GM12878 (cell line): ENCODE data around the gene INPP5D. TPM values are rescaled to one million over a fixed set of nuclear protein-coding genes. Genes with fewer than 3 reads are reported as not detected.

ENCODE experiments used
- ATAC-seq: fragments of 200-7000 bp; cut with Tn5 transposase; 3 replicates; pipeline ENCODE4 v1.9.1; 2020; ENCODE audit warnings: mild to moderate bottlenecking, moderate library complexity
- BruUV-seq: library from RNA; stranded (reverse); fragments of 400-500 nt; replicated peaks from 2 replicates; lab custom pipeline; 2021; lab: Mats Ljungman, UMichigan
- CTCF ChIA-PET: fragments of 300-600 bp; sonication (Branson Sonifier 250); formaldehyde crosslinking; extraction: SDS; loops from one replicate; lab custom pipeline; 2021; ENCODE audit warnings: inconsistent platforms; lab: Yijun Ruan, JAX
- POLR2A ChIA-PET: fragments of 350-600 bp; formaldehyde crosslinking; extraction: SDS; loops from one replicate; lab custom pipeline; 2021; ENCODE audit warnings: inconsistent platforms; lab: Charles Lee
- RAD21 ChIA-PET: fragments of 300-600 bp; sonication (Branson Sonifier 250); formaldehyde crosslinking; loops from one replicate; lab custom pipeline; 2023; ENCODE audit warnings: antibody characterized with exemption; ENCODE audit not compliant: unreplicated experiment; lab: Charles Lee
- SMC1A ChIA-PET: fragments of 300-600 bp; sonication (Branson Sonifier 250); formaldehyde crosslinking; loops from one replicate; lab custom pipeline; 2023; ENCODE audit not compliant: unreplicated experiment, uncharacterized antibody; lab: Charles Lee
- DNase-seq: peaks from one replicate; pipeline ENCODE4 v3.0.0-alpha.2; 2011; ENCODE audit warnings: low read depth, low spot score
- FAIRE-seq: peaks from 3 replicates; lab custom pipeline; 2011; peaks lifted over from hg19 to GRCh38; lab: Jason Lieb, UNC
- H2AFZ ChIP-seq: 2 replicates; pipeline ENCODE4 v1.6.0; 2011; ENCODE audit warnings: low read depth, low read length, control low read depth; ENCODE audit not compliant: control insufficient read depth
- H3K27ac ChIP-seq: 2 replicates; pipeline ENCODE4 v1.5.1; 2011; ENCODE audit warnings: control low read depth; ENCODE audit not compliant: control insufficient read depth, insufficient read depth
- H3K27me3 ChIP-seq, 2 experiments: replicated peaks in 1 of 2; 2 replicates each; pipeline versions ENCODE4 v1.6.0 to v1.6.1; 2011; ENCODE audit warnings: low read length in 1 of 2; ENCODE audit not compliant: control insufficient read depth in 2 of 2, insufficient read depth in 2 of 2
- H3K36me3 ChIP-seq, 2 experiments: 2 replicates each; pipeline ENCODE4 v1.5.1; 2011; ENCODE audit warnings: low read length in 1 of 2; ENCODE audit not compliant: control insufficient read depth in 2 of 2, insufficient read depth in 2 of 2
- H3K4me1 ChIP-seq: 2 replicates; pipeline ENCODE4 v1.6.1; 2011; ENCODE audit warnings: mild to moderate bottlenecking, low read length, moderate library complexity, mixed read lengths; ENCODE audit not compliant: control insufficient read depth, insufficient read depth
- H3K4me2 ChIP-seq: 2 replicates; pipeline ENCODE4 v1.6.0; 2011; ENCODE audit warnings: control low read depth; ENCODE audit not compliant: control insufficient read depth, insufficient read depth
- H3K4me3 ChIP-seq: fragments of 200-600 bp; sonication (generic); 2 replicates; pipeline ENCODE4 v1.5.1; 2016
- H3K79me2 ChIP-seq: 2 replicates; pipeline ENCODE4 v1.6.0; 2011; ENCODE audit warnings: low read length; ENCODE audit not compliant: control insufficient read depth, insufficient read depth
- H3K9ac ChIP-seq: 2 replicates; pipeline ENCODE4 v1.8.0; 2011; ENCODE audit warnings: low read length, control low read depth, mixed read lengths; ENCODE audit not compliant: control insufficient read depth, insufficient read depth
- H3K9me3 ChIP-seq: replicated peaks from 3 replicates; pipeline ENCODE4 v1.5.1; 2011; ENCODE audit warnings: mild to moderate bottlenecking, low read length; ENCODE audit not compliant: control insufficient read depth, insufficient read depth
- H4K20me1 ChIP-seq: 2 replicates; pipeline ENCODE4 v1.6.0; 2011; ENCODE audit not compliant: control insufficient read depth, insufficient read depth
- ATF7 ChIP-seq: fragments of 450-650 bp; IDR thresholded peaks from 2 replicates; pipeline ENCODE4 v1.6.1; 2016; ENCODE audit warnings: low read depth, mild to moderate bottlenecking
- BHLHE40 ChIP-seq, 2 experiments: fragments of 450-650 bp in 1 of 2; IDR thresholded peaks; 2 replicates each; pipeline ENCODE4 v1.6.1; 2011 to 2017; ENCODE audit warnings: low read depth in 2 of 2, borderline replicate concordance in 1 of 2, improper control_type of control experiment in 1 of 2, low read length in 1 of 2, mild to moderate bottlenecking in 1 of 2
- CBFB ChIP-seq: IDR thresholded peaks from 2 replicates; pipeline ENCODE4 v1.6.1; 2016; ENCODE audit warnings: antibody characterized with exemption, low read depth
- CTCF ChIP-seq, 3 experiments: IDR thresholded peaks in 2 of 3; conservative IDR thresholded peaks in 1 of 3; 2 replicates each; pipeline ENCODE4 v1.5.1; 2011; ENCODE audit warnings: low read depth in 3 of 3, low read length in 3 of 3, mild to moderate bottlenecking in 3 of 3, control low read depth in 2 of 3, moderate library complexity in 2 of 3, inconsistent platforms in 1 of 3, mixed read lengths in 1 of 3; ENCODE audit not compliant: control insufficient read depth in 2 of 3, insufficient read depth in 1 of 3; ENCODE audit errors: extremely low read depth in 1 of 3
- FOXM1 ChIP-seq: IDR thresholded peaks from 2 replicates; pipeline ENCODE4 v1.6.1; 2012; ENCODE audit warnings: low read depth, mild to moderate bottlenecking, inconsistent platforms, low read length, moderate library complexity
- HCFC1 ChIP-seq: fragments of 150-350 bp; IDR thresholded peaks from 2 replicates; pipeline ENCODE4 v1.6.1; 2014; ENCODE audit warnings: low read length
- HDAC6 ChIP-seq: fragments of 200-600 bp; sonication (generic); IDR thresholded peaks from one replicate; pipeline ENCODE4 v1.8.0; 2017; ENCODE audit warnings: antibody characterized with exemption; ENCODE audit not compliant: unreplicated experiment
- HSF1 ChIP-seq: fragments of 150-350 bp; IDR thresholded peaks from 2 replicates; pipeline ENCODE4 v1.6.1; 2014; ENCODE audit warnings: mild to moderate bottlenecking, low read depth, low read length
- JUND ChIP-seq: IDR thresholded peaks from 2 replicates; pipeline ENCODE4 v1.6.1; 2012; ENCODE audit warnings: low read depth, mild to moderate bottlenecking, low read length, improper control_type of control experiment, moderate library complexity
- SMAD5 ChIP-seq: IDR thresholded peaks from 2 replicates; pipeline ENCODE4 v1.6.1; 2016; ENCODE audit warnings: antibody characterized with exemption, low read depth
- STAT3 ChIP-seq: IDR thresholded peaks from 2 replicates; pipeline ENCODE4 v1.6.1; 2011; ENCODE audit warnings: low read depth, low read length, improper control_type of control experiment
- TAF1 ChIP-seq: IDR thresholded peaks from 2 replicates; pipeline ENCODE4 v1.6.1; 2011; ENCODE audit warnings: mild to moderate bottlenecking, low read depth, low read length, borderline replicate concordance
- TARDBP ChIP-seq: IDR thresholded peaks from 2 replicates; pipeline ENCODE4 v1.6.1; 2016; ENCODE audit warnings: borderline replicate concordance
- TCF7 ChIP-seq: IDR thresholded peaks from 2 replicates; pipeline ENCODE4 v1.6.1; 2014; ENCODE audit warnings: antibody characterized with exemption, borderline replicate concordance
- ZNF274 ChIP-seq: IDR thresholded peaks from one replicate; pipeline ENCODE4 v1.8.0; 2011; ENCODE audit not compliant: insufficient read length, insufficient read depth
- WGBS: methylation state at CpG from one replicate; pipeline ENCODE4 v1.1.6; 2016; ENCODE audit warnings: low lambda C conversion rate; ENCODE audit not compliant: insufficient replicate concordance, insufficient coverage; ENCODE audit errors: missing lambda C conversion rate; 5-methylcytosine and 5-hydroxymethylcytosine counted together
- in situ Hi-C: fragments of 300-500 bp; cut with MboI; formaldehyde crosslinking; loops from 9 replicates; pipeline ENCODE4 v1.14.3; 2018; ENCODE audit warnings: mixed read lengths
- intact Hi-C: fragments of 100-400 bp; cut with micrococcal nuclease; formaldehyde crosslinking; loops from one replicate; pipeline ENCODE4 v1.14.2; 2022; ENCODE audit not compliant: unreplicated experiment
- polyA plus RNA-seq, 11 experiments: library from polyadenylated mRNA; depleted of rRNA in 4 of 11; unstranded in 6 of 11; stranded (reverse) in 5 of 11; fragments of >200 nt; fragmentation: Nextera tagmentation in 4 of 11; fragmentation: Illumina TruSeq in 1 of 11; extraction: Ambion mirVana in 4 of 11; extraction: Trizol in 1 of 11; gene quantifications; 1 replicate in 1 of 11; 2 replicates in 10 of 11; pipeline versions ENCODE4 v1.2.1 to v1.2.3, GENCODE V29; 2011 to 2016; ENCODE audit warnings: inconsistent platforms in 2 of 11, missing spikeins in 2 of 11, low read depth in 1 of 11
- total RNA-seq, 4 experiments: library from RNA; depleted of rRNA in 3 of 4; stranded (reverse); fragments of >200 nt in 3 of 4; fragmentation: Illumina TruSeq in 1 of 4; extraction: Trizol in 1 of 4; gene quantifications; 2 replicates each; pipeline versions ENCODE4 v1.2.1 to v1.2.3, GENCODE V29; 2013 to 2021

Gene INPP5D
- total and polyA plus RNA-seq, 10 of the 15 experiments (the other 5 are each of a cell fraction or from before 2014, with no cell fraction given), result 11.8 to 139 (median 88.8) TPM

- CTCF ChIA-PET, result interaction anchor here (1.0 kb wide), 1 partner anchor 9 kb away, joined by 3 read pairs; no protein-coding TSS in a partner anchor
- intact Hi-C loops, result no loop called here
- no TSS peak for BruUV-seq
Observed at GRCh38 chr2:233020454-233020853, 39.7 kb upstream of the INPP5D start.

More at GRCh38 chr2:233020454-233020853, 39.7 kb upstream of the INPP5D start:
- FAIRE-seq, result no peak
- Histone ChIP-seq H4K20me1 (no peaks in the 10 kb centered on the region), H3K79me2 (no peaks in the 10 kb centered on the region), H3K9ac (no peak overlapping the region), H3K4me1 (no peaks in the 10 kb centered on the region), H3K4me3 (no peak overlapping the region), H3K4me2 (no peak overlapping the region), H3K9me3 (no peaks in the 10 kb centered on the region), H3K27me3 (peaks cover 0 to 1% of the 10 kb centered on the region in 2 experiments; a peak in 1 of 4 replicates), H3K36me3 (no peaks in the 10 kb centered on the region), H3K27ac (no peak overlapping the region), H2AFZ (no peak overlapping the region)
- 61% methylated on average over 2 of the region's 2 CpGs for WGBS
- ChIA-PET RAD21 (no interaction called here), POLR2A (no interaction called here), SMC1A (interaction anchor here (0.5 kb wide), 1 partner anchor 74 kb away, joined by 3 read pairs; no protein-coding TSS in a partner anchor)
- in situ Hi-C loops, result no loop called here
- DNase-seq, result no peak
- no peak for ATAC-seq
- TF ChIP-seq SMAD5 (no peak), BHLHE40 (IDR thresholded peaks at IDR 0.05; ENCODE audit: borderline replicate concordance in 1 of 2, low read depth in 2 of 2, low read length in 1 of 2) (no peak), FOXM1 (no peak), JUND (no peak), ATF7 (no peak), ZNF274 (no peak), HCFC1 (no peak), CBFB (no peak), TAF1 (no peak), HSF1 (no peak), CTCF (IDR thresholded peaks at IDR 0.05 in 2 of 3, conservative IDR thresholded peaks at IDR 0.05 in 1 of 3; ENCODE audit: control insufficient read depth in 2 of 3, extremely low read depth in 1 of 3, insufficient read depth in 1 of 3, low read depth in 3 of 3, low read length in 3 of 3) (no peak), STAT3 (no peak), TARDBP (no peak), HDAC6 (no peak), TCF7 (no peak)
